GM21576 (cell line): ENCODE measurements around the gene RPL18A.
"Not testable (repeated sequence)": the region's sequence is repeated elsewhere in the genome, so short reads cannot be mapped to it uniquely, and the experiment has no call there.

Experiments
- ATAC-seq: cut with Tn5 transposase; IDR thresholded peaks from one replicate; pipeline ENCODE4 v1.9.1; 2021; ENCODE audit warnings: mild to moderate bottlenecking, moderate library complexity; ENCODE audit not compliant: unreplicated experiment

Gene RPL18A

GRCh38 chr19:17866312-17866963 lies 6.7 kb downstream of the RPL18A start:
- no peak for ATAC-seq

GRCh38 chr19:17866964-17867486 lies 7.3 kb downstream of the RPL18A start:
- no peak for ATAC-seq

- ATAC-seq: no peak
Measured at GRCh38 chr19:17868669-17869068, 9.0 kb downstream of the RPL18A start.

- ATAC-seq: no peak
Measured at GRCh38 chr19:17869114-17869608, 9.5 kb downstream of the RPL18A start.

- ATAC-seq: no peak
Measured at GRCh38 chr19:17871032-17871877, 11.5 kb downstream of the RPL18A start.

- no peak for ATAC-seq
Measured at GRCh38 chr19:17871878-17872250, 12.2 kb downstream of the RPL18A start, which contains the start of gene SLC5A5. SLC5A5 (plus strand) TSS chr19:17871945; CDS start chr19:17872320, 375 bp downstream.

GRCh38 chr19:17872251-17873001 lies 12.7 kb downstream of the RPL18A start:
- no peak for ATAC-seq

- no peak for ATAC-seq
Measured at GRCh38 chr19:17873786-17874757, 14.4 kb downstream of the RPL18A start.

GRCh38 chr19:17874758-17875135 lies 15.0 kb downstream of the RPL18A start:
- ATAC-seq: no peak

- ATAC-seq: no peak
Measured at GRCh38 chr19:17877696-17878095, 18.0 kb downstream of the RPL18A start.

- no peak for ATAC-seq
Measured at GRCh38 chr19:17879466-17879865, 19.8 kb downstream of the RPL18A start.

GRCh38 chr19:17881701-17882100 lies 22.0 kb downstream of the RPL18A start:
- ATAC-seq: no peak

GRCh38 chr19:17883627-17884410 lies 24.1 kb downstream of the RPL18A start:
- no peak for ATAC-seq

GRCh38 chr19:17886515-17886914 lies 26.8 kb downstream of the RPL18A start:
- no peak for ATAC-seq

GRCh38 chr19:17887221-17887620 lies 27.5 kb downstream of the RPL18A start:
- not testable (repeated sequence) for ATAC-seq

- ATAC-seq: no peak
Measured at GRCh38 chr19:17888260-17888659, 28.6 kb downstream of the RPL18A start.

- ATAC-seq: no peak
Measured at GRCh38 chr19:17889609-17890214, 30.0 kb downstream of the RPL18A start.

GRCh38 chr19:17893766-17894165 lies 34.1 kb downstream of the RPL18A start:
- ATAC-seq: no peak

GRCh38 chr19:17902701-17903100 lies 43.0 kb downstream of the RPL18A start:
- no peak for ATAC-seq
